ENCODE measurements around the gene PCDHGA10. TPM values are rescaled to one million over a fixed set of nuclear protein-coding genes. Genes with fewer than 3 reads are reported as not detected.

PCDHGA10 gene
- polyA plus RNA-seq, 1 donor from 2014 or later, result 7.3 TPM

GRCh38 chr5:141383345-141383744, 29.4 kb upstream of the PCDHGA10 start:
- TF ChIP-seq RAD21 (conservative IDR thresholded peaks at IDR 0.05) (no peak), CTCF (IDR thresholded peaks at IDR 0.05; ENCODE audit: poor library complexity, severe bottlenecking) (no peak), TAF1 (IDR thresholded peaks at IDR 0.05; ENCODE audit: low read depth) (no peak), EZH2 (IDR thresholded peaks at IDR 0.05; ENCODE audit: borderline replicate concordance, insufficient read depth, low read length, poor library complexity, severe bottlenecking) (no peak), SMC3 (conservative IDR thresholded peaks at IDR 0.05; ENCODE audit: poor library complexity) (no peak), MXI1 (conservative IDR thresholded peaks at IDR 0.05; ENCODE audit: poor library complexity, severe bottlenecking) (no peak), EP300 (conservative IDR thresholded peaks at IDR 0.05; ENCODE audit: poor library complexity, severe bottlenecking) (no peak), REST (IDR thresholded peaks at IDR 0.05; ENCODE audit: borderline replicate concordance) (no peak), POLR2AphosphoS5 (IDR thresholded peaks at IDR 0.05) (no peak)
- no peak overlapping the region for H3K4me3 ChIP-seq (ENCODE audit: low read length)
- no peaks in the 10 kb centered on the region for H3K27me3 ChIP-seq (ENCODE audit: insufficient read depth, low read depth, low read length)
- no peak overlapping the region for H3K4me2 ChIP-seq (ENCODE audit: low read length)
- no peaks in the 10 kb centered on the region for H3K79me2 ChIP-seq (replicated peaks; ENCODE audit: insufficient read depth, low read length)
- H3K9ac ChIP-seq (ENCODE audit: low read length), result no peak overlapping the region
- H3K9me3 ChIP-seq (ENCODE audit: low read length), result peaks cover 22% of the 10 kb centered on the region
- H3F3A ChIP-seq (ENCODE audit: insufficient read depth, low read length, poor library complexity, severe bottlenecking), result no peaks in the 10 kb centered on the region
- no peaks in the 10 kb centered on the region for H4K20me1 ChIP-seq (ENCODE audit: insufficient read depth)
- H3K27ac ChIP-seq (ENCODE audit: low read length), result no peak overlapping the region
- H3K9me2 ChIP-seq (ENCODE audit: insufficient read depth, low read length), result no peaks in the 10 kb centered on the region
- H3K36me3 ChIP-seq (ENCODE audit: insufficient read depth, low read length), result no peaks in the 10 kb centered on the region
- no peak overlapping the region for H2AFZ ChIP-seq (ENCODE audit: low read depth, low read length)

GRCh38 chr5:141384471-141385267, 28.1 kb upstream of the PCDHGA10 start:
- Histone ChIP-seq H3K36me3 (ENCODE audit: insufficient read depth, low read length) (no peaks in the 10 kb centered on the region), H3K9me2 (ENCODE audit: insufficient read depth, low read length) (no peaks in the 10 kb centered on the region), H2AFZ (ENCODE audit: low read depth, low read length) (no peak overlapping the region), H3K9ac (ENCODE audit: low read length) (no peak overlapping the region), H4K20me1 (ENCODE audit: insufficient read depth) (no peaks in the 10 kb centered on the region), H3K27me3 (ENCODE audit: insufficient read depth, low read depth, low read length) (no peaks in the 10 kb centered on the region), H3K4me2 (ENCODE audit: low read length) (no peak overlapping the region), H3K9me3 (ENCODE audit: low read length) (peaks cover 31% of the 10 kb centered on the region), H3K79me2 (replicated peaks; ENCODE audit: insufficient read depth, low read length) (no peaks in the 10 kb centered on the region), H3K4me3 (ENCODE audit: low read length) (no peak overlapping the region), H3K27ac (ENCODE audit: low read length) (no peak overlapping the region), H3F3A (ENCODE audit: insufficient read depth, low read length, poor library complexity, severe bottlenecking) (no peaks in the 10 kb centered on the region)
- TF ChIP-seq RAD21 (conservative IDR thresholded peaks at IDR 0.05) (no peak), POLR2AphosphoS5 (IDR thresholded peaks at IDR 0.05) (no peak), SMC3 (conservative IDR thresholded peaks at IDR 0.05; ENCODE audit: poor library complexity) (no peak), TAF1 (IDR thresholded peaks at IDR 0.05; ENCODE audit: low read depth) (no peak), MXI1 (conservative IDR thresholded peaks at IDR 0.05; ENCODE audit: poor library complexity, severe bottlenecking) (no peak), CTCF (IDR thresholded peaks at IDR 0.05; ENCODE audit: poor library complexity, severe bottlenecking) (no peak), EP300 (conservative IDR thresholded peaks at IDR 0.05; ENCODE audit: poor library complexity, severe bottlenecking) (no peak), EZH2 (IDR thresholded peaks at IDR 0.05; ENCODE audit: borderline replicate concordance, insufficient read depth, low read length, poor library complexity, severe bottlenecking) (no peak), REST (IDR thresholded peaks at IDR 0.05; ENCODE audit: borderline replicate concordance) (no peak)
